HG03039 (cell line): ENCODE measurements around the gene HHAT.

Experiments used
- ATAC-seq: cut with Tn5 transposase; IDR thresholded peaks from one replicate; pipeline ENCODE4 v1.9.1; 2021; ENCODE audit warnings: mild to moderate bottlenecking, moderate library complexity; ENCODE audit not compliant: unreplicated experiment

Gene HHAT

DNA sequence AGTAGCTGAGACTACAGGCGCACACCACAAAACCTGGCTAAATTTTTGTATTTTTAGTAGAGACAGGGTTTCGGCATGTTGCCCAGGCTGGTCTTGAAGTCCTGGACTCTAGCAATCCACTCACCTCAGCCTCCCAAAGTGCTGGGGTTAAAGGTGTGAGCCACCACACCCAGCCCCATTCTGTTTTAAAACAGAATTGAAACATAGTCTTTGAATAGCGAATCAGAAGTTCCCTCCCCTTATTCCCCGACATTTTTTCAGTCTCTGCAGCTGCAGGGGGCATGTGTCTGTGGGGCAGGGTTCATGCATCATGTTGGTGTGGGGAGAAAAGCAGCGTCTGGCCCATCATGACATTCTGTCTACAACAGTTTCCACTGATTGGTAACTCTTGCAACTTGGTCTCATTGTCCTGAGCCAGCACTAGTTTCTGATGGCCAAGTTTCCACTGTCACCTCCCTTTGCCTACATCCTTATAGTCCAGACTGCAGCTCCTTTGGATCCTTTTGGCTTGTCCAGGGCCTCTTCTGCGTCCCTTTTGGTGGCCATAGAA, 15.6 kb upstream of the HHAT start:
- ATAC-seq, result no peak

GRCh38 chr1:210313921-210314320, 14.8 kb upstream of the HHAT start:
- ATAC-seq, result no peak

DNA sequence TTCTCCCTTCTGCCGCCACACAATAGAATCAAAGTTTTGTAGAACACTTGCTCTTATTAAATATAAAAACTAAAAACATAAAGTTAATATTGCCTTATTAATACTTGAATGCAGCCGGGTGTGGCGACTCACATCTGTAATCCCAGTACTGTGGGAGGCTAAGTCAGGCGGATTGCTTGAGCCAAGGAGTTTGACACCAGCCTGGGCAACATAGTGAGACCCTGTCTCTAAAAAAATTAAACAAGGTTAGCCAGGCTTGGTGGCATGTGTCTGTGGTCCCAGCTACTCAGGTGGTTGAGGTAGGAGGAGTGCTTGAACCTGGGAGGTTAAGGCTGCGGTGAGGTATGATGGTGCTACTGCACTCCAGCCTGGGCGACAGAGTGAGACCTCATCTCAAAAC, 13.2 kb upstream of the HHAT start:
- no peak for ATAC-seq

- no peak for ATAC-seq
Measured at GRCh38 chr1:210321131-210321530, 7.6 kb upstream of the HHAT start.

GRCh38 chr1:210321552-210321951, 7.2 kb upstream of the HHAT start:
- ATAC-seq, result no peak

DNA sequence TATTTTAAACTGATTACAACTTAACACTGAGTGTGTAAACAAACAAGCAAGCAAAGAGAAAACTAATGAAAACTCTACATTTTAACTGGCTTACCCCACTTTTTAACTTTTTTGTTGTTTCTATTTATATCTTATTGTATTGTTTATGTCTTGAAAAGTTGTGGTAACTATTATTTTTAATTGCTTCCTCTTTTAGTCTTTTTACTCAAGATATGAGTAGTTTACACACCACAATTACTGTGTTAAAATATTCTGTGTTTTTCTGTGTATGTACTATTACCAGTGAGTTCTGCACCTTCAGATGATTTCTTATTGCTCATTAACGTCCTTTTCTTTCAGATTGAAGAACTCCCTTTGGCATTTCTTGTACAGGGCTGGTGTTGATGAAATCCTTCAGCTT, 4.7 kb upstream of the HHAT start:
- ATAC-seq, result no peak

DNA sequence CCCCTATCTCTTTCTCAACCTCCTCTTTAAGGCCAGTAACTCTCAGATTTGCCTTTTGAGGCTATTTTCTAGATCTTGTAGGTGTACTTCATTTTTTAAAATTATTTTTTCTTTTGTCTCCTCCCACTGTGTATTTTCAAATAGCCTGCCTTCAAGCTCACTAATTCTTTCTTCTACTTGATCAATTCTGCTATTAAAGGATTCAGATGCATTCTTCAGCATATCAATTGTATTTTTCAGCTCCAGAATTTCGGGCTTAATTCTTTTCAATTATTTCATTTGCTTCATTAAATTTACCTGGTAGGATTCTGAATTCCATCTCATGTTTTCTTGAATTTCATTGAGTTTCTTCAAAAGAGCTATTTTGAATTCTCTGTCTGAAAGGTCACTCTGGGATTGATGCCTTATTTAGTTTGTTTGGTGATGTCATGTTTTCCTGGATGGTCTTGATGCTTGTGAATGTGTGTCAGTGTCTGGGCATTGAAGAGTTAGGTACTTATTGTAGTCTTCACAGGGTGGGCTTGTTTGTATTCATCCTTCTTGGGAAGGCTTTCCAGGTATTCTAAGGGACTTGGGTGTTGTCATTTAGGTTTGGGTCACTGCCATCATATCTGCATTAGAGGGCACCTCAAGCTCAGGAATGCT, 3.6 kb upstream of the HHAT start:
- ATAC-seq, result no peak

- no peak for ATAC-seq
Measured at GRCh38 chr1:210328032-210328745, 513 bp upstream of the HHAT start.

GRCh38 chr1:210330279-210330866, 1.7 kb downstream of the HHAT start:
- ATAC-seq, result no peak

- no peak for ATAC-seq
Measured at GRCh38 chr1:210332233-210332632, 3.5 kb downstream of the HHAT start.

GRCh38 chr1:210332719-210333398, 4.2 kb downstream of the HHAT start:
- ATAC-seq, result peak; percentile 86

- ATAC-seq, result no peak
Measured at GRCh38 chr1:210335001-210335400, 6.3 kb downstream of the HHAT start.

GRCh38 chr1:210336362-210336761, 7.7 kb downstream of the HHAT start:
- ATAC-seq, result no peak

DNA sequence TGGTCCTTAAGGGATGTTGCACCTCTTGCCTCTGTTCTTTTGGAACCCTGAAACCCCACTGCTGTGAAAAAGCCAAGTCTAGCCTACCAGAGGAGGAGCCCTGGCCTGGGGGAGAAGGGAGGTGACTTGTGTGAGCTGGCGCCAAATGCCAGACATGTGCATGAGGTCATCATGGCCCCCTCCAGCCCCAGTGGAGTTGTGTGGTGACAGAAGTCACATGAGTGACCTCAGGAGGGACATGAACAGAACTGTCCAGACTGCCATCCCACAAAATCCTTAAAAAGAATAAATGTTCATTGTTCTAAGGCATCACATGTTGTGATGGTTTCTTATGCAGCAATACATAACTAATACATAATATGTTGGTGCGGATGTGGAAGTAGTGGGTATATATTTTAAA, 10.8 kb downstream of the HHAT start:
- ATAC-seq, result no peak

DNA sequence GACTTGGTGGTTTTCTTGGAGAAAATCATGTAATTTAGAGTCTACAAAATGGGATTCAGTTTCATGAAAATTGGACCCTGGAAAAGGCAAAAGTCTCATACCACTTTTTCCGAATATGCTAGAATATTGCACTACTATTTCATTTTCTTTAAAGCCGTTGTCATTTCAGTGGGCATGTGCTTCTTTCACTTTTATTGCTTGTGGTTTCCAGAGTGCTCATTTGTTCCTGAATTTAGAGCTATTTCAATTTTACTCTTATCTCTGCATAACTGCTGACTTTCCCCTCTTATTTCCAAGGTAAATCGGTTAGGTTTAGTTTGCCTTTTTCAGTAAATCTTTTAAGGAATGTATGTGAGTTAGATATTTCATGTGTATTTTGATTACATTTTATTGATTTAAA, 11.6 kb downstream of the HHAT start:
- no peak for ATAC-seq

DNA sequence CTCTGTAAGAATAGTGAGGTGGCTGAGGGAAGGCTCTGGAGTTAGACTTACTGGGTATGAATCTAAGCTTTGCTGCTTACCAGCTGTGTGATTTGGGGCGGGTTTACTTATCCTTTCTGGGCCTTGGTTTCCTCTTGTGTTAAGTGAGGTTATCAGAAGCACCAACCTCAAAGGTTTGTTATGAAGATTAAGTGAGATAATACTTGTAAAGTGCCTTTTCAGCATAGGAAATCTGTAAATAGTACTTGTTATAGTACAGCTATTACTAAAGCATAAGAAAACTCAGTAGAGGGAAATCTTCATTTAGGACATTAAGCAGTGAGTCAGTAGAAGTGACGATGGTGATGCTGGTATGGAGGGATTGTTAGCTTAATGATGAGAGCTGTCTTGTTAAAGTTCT, 12.1 kb downstream of the HHAT start:
- ATAC-seq, result no peak

DNA sequence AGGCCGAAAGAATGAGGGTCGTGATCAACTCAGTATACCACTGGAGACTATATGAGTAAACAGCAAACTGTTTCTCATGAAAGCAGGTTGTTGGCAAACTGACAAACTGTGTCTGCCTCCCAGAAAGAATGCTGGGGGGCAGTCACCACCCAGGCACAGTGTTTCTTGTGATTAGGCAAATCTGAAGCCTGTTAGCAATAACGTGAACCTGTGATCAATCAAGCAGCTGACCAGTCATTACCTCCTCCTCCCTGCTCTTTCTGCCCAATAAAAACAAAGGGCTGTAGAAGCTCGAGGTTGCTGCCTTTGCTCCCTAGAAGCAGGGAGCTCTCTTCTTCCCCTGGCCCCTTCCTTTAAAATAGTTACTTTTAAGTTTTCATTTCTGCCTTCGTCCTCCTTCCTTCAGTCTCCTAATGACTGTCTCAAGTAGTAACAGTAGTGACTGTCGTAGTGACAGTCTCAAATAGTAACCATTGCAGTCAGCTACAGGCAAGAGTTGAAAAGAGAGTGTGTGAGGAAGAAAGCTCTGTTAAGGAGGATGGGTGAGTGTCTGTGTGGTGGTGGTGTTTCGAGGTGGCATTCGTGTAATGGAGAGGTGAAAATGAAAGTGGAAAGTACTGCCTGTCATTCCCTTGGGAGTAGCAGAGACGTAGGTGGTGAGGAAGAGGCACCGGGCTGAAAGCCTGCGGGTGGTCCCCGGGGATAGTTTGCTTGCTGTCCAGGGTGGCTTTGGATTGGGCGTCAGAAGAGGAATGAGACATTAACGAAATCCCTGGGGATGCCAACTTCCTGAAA, 14.5 kb downstream of the HHAT start:
- ATAC-seq, result peak; percentile 58

DNA sequence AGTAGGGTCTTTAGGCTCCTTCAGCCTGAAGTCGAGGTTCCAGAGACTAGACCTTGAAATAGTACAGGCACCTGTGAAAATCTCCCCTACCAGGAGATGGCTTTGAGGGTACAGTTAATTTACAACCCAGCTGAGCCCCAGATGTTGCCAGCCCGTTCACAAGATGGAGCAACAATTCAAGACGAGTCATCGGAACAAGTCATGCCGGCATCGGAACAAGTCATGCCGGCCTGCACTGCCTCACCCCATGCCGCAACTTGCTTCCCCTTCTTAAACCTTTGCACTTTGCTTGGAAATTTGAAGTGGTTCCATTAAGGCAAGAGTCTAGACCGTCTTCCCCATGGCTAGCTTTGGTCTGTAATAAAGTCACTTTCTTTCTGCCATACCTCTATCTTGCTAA, 16.0 kb downstream of the HHAT start:
- ATAC-seq, result no peak

- ATAC-seq, result no peak
Measured at GRCh38 chr1:210347112-210347511, 18.4 kb downstream of the HHAT start.

DNA sequence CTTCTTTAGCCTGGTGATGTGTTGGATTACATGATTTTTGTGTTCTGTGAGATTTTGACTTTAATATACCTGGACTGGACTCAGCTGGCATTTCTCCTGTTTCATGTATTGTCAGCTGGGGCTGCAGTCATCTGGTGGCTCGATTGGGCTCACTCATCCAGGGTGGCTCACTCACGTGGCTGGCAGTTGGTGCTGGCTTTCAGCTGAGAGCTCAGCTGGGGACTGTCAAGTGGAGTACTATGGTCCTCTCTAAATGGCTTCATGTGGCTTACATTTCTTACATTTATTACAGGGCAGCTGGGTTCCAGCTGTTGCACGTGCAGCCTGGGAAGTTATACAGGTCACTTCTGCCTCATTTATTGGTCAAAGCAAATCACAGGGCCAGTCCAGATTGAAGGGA, 22.8 kb downstream of the HHAT start:
- no peak for ATAC-seq

DNA sequence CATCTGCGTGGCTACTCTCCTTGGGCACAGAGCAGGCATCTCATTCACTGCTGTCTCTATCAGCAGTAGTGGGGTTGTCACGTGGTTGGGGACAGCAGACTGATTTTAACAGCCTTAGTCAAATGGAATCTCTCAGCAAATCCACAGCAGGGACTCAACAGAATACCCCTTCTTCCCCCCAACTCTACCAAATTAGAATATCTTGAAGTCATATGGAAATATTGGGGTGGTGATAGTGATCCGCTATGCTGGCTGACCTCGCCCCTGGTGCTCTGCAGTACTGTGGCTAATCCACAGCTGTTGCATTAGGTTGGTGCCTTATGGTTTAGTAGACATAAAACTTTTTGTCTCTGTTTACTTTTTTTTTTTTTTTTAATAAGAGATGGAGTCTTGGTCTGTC, 23.9 kb downstream of the HHAT start:
- ATAC-seq, result no peak
